ENCODE data around the gene OR2T27.

- TF ChIP-seq CTCF (IDR thresholded peaks at IDR 0.05; ENCODE audit: low read depth, low read length, poor library complexity, severe bottlenecking) (peak; percentile 40), EZH2phosphoT487 (IDR thresholded peaks at IDR 0.05; ENCODE audit: borderline replicate concordance, low read length) (no peak)
These were observed 40.9 kb upstream of the OR2T27 start for GRCh38 chr1:248696261-248696660.
